ENCODE data around the gene LRP1B.
"Not testable (repeated sequence)": the region's sequence is repeated elsewhere in the genome, so short reads cannot be mapped to it uniquely, and the experiment has no call there.

LRP1B gene

GRCh38 chr2:140565756-140566155 is 1565.1 kb downstream of the LRP1B start:
- no peak for DNase-seq

- no peak for DNase-seq
Observed at GRCh38 chr2:140555701-140556100, 1575.1 kb downstream of the LRP1B start.

DNA sequence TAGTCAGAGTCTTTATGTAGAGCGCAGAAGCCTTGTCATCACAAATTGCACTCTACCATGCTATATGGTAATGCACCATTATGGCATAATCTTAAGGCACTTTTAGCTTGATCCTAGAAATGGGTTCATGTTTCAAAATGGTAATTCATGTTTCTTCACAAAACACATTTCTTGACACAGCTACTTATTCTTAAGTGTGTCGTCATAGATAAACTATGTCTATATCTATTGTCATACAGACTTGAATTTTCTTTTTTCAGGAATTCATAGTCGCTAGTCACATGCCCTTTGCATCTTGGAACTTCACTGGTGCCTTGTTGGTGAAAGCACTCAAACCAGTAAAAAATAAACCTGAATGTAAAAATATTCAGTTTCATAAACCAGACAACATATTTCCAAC is 1578.2 kb downstream of the LRP1B start:
- no peak for DNase-seq

- DNase-seq = no peak
Observed at GRCh38 chr2:140551287-140551686, 1579.5 kb downstream of the LRP1B start.

DNA sequence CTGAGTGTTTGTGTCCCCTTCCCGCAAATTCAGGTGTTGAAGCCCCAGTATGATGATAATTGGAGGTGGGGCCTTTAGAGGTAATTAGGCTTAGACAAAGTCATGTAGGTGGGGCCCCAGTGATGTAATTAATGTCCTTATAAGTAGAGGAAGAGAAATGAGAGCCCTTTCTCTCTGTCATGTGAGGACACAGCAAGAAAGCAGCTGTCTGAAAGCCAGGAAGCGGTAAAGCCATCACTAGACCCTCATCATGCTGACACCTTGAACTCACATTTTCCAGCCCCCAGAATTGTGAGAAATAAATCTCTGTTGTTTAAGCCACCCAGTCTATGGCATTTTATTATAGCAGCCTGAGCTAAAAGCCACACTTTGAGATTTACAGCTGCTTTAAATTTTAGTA is 1580.0 kb downstream of the LRP1B start:
- DNase-seq = no peak

DNA sequence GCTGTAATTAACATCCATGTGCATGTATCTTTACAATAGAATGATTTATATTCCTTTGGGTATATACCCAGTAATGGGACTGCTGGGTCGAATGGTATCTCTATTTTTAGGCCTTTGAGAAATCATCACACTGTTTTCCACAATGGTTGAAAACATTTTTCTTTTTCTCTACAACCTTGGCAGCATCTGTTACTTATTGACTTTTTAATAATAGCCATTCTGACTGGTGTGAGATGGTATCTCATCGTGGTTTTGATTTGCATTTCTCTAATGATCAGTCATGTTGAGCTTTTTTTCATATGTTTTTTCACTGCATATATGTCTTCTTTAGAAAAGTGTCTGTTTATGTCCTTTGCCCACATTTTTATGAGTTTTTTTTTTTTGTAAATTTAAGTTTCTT is 1586.0 kb downstream of the LRP1B start:
- DNase-seq = not testable (repeated sequence)

DNA sequence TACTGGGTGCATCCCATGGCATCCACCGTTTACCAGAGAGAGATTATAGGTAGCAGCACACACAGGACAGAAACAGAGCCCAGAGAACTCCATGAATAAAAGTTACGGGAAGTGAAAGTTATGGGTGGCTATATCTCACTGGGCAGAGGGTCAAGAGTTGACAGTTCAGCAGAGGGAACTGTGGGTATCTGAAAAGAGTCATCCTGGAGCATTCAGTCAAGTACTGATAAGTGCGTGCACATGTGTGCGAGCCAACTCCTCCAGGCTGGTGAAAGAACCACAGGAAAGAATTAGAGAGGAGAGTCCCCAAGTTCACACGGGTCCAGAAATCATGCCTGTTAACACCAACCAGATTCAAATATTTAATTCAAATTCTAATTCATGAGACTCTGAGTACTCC is 1588.2 kb downstream of the LRP1B start:
- no peak for DNase-seq

GRCh38 chr2:140539242-140539875 is 1591.5 kb downstream of the LRP1B start:
- no peak for DNase-seq

- DNase-seq = no peak
Observed at GRCh38 chr2:140529706-140530105, 1601.1 kb downstream of the LRP1B start.

- no peak for DNase-seq
Observed at GRCh38 chr2:140528982-140529381, 1601.8 kb downstream of the LRP1B start.

- no peak for DNase-seq
Observed at GRCh38 chr2:140526575-140526974, 1604.2 kb downstream of the LRP1B start.

DNA sequence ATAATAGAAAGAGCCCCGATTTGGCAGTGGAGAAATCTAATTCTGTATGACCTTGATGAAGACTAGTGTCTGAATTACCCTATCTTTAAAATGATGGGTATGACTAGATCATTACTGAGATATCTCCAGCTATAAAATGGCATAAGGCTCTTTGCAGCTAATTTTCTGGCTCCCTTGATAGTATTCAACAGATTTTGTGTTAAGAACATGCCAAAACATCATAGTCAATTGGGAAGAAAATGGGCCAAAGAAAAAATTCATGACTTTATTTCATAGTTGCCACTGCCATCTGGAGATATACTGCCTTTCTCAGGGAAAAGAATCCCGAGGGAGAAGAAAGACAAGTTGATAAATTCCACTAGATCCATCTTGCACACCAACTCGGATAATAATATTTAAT is 1618.7 kb downstream of the LRP1B start:
- no peak for DNase-seq

DNA sequence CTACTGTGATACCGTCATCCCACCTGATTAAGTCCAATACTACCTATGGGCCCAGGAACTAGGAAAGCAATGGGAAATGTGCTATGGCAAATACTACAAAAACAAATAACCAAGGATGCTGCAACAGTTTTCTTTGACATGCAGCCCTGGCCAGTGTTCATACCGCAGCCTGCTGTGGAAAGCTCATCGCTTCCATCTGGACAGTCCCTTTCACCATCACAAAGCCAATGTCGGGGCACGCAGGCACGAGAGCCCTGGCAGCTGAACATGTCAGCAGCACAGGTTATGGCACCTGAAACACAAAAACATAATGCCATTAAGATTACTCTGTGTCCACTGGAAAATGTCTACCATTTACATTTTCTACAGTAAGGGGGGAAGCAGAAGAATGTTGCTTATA is 1621.1 kb downstream of the LRP1B start:
- no peak for DNase-seq

DNA sequence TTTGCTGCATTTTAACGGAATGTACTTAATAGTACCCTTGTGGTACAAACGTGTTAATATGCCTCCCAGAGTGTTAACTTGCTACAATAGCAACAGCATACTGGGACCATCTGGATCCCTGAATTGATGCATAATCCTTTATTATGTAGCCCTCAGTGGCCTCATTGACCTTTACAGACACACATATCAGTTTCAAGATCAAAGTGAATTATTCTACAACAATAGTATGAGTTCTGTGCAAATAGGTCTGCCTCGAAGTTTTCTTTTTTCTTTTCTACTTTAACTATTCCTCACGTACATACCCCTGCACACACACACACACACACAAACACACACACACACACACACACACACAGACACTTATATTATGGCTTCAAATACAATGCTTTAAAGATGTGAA is 1622.1 kb downstream of the LRP1B start:
- DNase-seq = no peak

- no peak for DNase-seq
Observed at GRCh38 chr2:140506606-140507005, 1624.2 kb downstream of the LRP1B start.

GRCh38 chr2:140504601-140505000 is 1626.2 kb downstream of the LRP1B start:
- DNase-seq = no peak

DNA sequence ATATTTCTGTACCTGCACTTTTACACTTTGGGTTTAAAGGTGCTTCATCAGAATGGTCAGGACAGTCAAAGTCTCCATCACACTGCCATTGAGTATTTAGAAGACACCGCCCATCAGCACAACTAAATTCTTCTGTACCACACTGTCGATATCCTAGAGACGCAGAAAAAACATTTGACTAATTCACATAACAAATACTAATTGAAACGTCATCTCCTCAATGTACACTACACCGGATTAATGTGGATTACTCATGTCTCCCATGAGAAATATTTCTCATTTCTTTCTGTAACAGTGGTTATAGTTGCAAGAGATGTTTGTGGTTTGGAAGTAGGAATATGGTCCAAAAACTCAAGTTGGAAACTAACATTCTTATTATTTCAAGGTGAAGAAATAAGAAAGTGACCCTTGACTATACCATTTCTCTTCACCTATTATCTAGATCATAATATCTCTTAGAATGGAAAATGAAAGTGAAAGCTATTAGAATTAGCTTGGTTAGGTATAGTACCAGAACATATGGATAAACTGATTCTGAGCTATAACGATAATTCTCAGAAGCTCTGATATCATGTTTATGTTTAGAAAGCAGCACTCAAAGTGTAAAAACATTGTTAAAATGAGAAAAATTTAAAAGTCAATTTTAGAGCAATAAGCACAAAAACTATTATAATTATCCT is 1627.7 kb downstream of the LRP1B start:
- DNase-seq = no peak

GRCh38 chr2:140498360-140498759 is 1632.5 kb downstream of the LRP1B start:
- no peak for DNase-seq

DNA sequence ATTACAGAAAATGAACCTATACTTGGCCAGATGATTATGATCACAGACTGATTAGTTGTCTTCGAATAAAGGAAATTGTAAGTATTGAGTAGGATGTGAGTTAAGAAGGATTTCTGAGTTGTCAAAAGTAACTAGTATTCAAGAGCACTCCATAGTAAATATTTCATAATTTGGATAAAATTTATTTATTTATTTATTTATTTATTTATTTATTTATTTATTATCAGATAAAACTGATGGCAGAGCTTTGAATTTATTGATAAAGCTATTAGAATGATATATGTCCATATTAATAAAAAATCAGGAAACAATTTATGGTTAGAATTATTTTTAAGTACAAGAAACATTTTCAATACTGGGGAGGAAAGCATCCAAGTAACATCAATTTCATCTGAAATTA is 1634.1 kb downstream of the LRP1B start:
- DNase-seq = no peak

DNA sequence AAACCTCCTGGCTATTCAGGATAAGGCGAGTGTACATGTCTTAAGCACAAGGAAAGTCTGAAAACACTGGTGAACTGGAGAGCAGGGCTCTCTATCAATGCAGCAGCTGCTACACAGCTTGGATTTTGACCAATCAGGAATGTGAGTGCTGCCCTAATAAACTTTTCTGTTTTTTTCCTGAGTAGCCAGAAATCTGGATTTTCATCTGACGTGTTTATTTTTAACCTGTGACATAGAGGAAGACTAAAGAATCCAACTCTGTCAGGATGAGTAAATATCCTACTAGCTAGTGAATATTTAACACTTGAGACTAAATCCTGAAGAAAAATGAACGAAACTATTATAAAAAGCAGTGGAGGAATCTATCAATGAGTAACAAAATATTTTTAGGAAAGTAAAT is 1638.9 kb downstream of the LRP1B start:
- DNase-seq = no peak

- DNase-seq = no peak
Observed at GRCh38 chr2:140489193-140489592, 1641.6 kb downstream of the LRP1B start.

- no peak for DNase-seq
Observed at GRCh38 chr2:140481136-140481535, 1649.7 kb downstream of the LRP1B start.

GRCh38 chr2:140473851-140474250 is 1657.0 kb downstream of the LRP1B start:
- no peak for DNase-seq

GRCh38 chr2:140472676-140473075 is 1658.1 kb downstream of the LRP1B start:
- DNase-seq = no peak

GRCh38 chr2:140465301-140465700 is 1665.5 kb downstream of the LRP1B start:
- DNase-seq = no peak

Data from CD4-positive, alpha-beta T cell treated with Interferon alpha-2 for 1 hour (primary cell).